Fibroblast of pulmonary artery (primary cell): Measurements from ENCODE around the gene NUDT2.

Experiments
- DNase-seq: peaks from one replicate; pipeline ENCODE4 v3.0.0-alpha.2; 2010; ENCODE audit warnings: low read depth
- H3K4me3 ChIP-seq: replicated peaks from 2 replicates; pipeline ENCODE4 v1.5.1; 2011; ENCODE audit warnings: low read depth, mild to moderate bottlenecking, control low read depth, low read length, moderate library complexity
- TF ChIP-seq, protein P1 (sequence below): IDR thresholded peaks from 2 replicates; pipeline ENCODE4 v1.5.1; 2011; ENCODE audit warnings: mild to moderate bottlenecking, control low read depth, low read length, inconsistent platforms; ENCODE audit errors: missing control alignments

NUDT2 gene

DNA sequence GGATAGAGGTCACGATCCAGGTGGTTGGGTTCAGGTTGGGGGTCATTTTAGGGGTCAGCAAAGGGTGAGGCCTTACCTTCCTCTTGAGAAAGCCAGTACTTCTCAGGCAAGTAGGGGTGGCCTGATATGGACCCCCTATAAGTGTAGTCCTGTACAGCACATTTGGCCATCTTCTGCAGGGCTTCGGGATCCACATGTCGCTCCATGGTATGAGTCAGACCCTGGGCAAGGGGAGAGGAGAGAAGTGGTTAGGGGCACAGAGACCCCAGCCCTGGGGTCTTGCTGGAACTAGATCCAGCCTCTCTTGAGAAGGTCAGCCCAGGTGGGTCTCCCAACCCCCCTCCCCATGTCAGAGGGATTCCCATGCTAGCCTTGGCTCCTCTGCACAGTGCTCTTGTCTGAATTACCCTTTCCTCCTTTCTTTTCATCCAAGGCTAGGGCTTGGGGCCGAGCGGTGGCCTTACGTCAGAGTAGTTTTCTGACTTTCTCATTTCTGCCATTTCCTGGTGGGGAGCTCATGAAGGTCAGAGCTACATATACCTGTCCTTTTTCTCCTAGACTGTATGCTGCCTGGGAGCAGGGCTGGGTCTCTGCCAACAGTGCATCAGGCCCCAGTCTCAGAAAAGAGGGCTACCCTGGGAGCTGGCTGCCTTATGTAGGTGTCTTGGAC is 56.3 kb downstream of the NUDT2 start:
- no peak for DNase-seq
- no peak overlapping the region for H3K4me3 ChIP-seq
- TF ChIP-seq, protein P1, sequence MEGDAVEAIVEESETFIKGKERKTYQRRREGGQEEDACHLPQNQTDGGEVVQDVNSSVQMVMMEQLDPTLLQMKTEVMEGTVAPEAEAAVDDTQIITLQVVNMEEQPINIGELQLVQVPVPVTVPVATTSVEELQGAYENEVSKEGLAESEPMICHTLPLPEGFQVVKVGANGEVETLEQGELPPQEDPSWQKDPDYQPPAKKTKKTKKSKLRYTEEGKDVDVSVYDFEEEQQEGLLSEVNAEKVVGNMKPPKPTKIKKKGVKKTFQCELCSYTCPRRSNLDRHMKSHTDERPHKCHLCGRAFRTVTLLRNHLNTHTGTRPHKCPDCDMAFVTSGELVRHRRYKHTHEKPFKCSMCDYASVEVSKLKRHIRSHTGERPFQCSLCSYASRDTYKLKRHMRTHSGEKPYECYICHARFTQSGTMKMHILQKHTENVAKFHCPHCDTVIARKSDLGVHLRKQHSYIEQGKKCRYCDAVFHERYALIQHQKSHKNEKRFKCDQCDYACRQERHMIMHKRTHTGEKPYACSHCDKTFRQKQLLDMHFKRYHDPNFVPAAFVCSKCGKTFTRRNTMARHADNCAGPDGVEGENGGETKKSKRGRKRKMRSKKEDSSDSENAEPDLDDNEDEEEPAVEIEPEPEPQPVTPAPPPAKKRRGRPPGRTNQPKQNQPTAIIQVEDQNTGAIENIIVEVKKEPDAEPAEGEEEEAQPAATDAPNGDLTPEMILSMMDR, result no peak

DNA sequence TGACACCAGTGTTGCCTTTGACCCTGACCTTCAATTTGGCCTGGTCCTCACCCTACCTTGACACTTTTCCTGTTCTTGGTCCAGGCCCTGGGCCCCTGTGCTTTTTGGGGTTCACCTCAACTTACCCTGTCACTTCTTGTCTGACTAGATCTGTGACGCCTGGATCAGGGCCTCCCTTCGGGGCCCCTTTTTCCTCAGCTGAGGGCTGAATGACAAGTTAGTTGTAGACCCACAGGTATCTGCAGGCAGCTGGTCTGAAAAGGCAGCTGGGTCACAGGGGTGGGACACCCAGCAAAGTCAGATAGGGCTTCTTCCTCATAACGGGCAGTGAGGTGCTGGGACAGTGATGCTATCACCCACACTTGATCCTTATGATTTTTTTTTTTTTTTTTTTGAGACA is 57.3 kb downstream of the NUDT2 start:
- TF ChIP-seq, protein P1, result no peak
- DNase-seq, result no peak
- no peak overlapping the region for H3K4me3 ChIP-seq

DNA sequence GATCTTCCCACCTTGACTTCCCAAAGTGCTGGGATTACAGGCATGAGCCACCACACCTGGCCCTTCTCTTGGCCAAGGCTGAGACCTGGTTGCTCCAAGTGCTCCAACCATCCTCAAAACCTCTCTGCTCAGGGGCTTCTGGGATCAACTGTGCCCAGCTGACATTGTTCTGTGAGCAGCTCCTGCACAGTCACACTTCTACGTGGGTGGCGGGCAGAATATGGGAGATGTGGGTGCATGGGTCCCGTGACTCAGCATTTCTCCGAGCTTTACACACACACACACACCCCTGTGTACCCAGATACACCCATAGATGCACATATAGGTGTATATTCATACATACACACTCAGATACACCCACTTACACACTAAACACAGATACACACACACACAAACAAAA is 57.9 kb downstream of the NUDT2 start:
- TF ChIP-seq, protein P1, result no peak
- H3K4me3 ChIP-seq, result no peak overlapping the region
- DNase-seq, result no peak

DNA sequence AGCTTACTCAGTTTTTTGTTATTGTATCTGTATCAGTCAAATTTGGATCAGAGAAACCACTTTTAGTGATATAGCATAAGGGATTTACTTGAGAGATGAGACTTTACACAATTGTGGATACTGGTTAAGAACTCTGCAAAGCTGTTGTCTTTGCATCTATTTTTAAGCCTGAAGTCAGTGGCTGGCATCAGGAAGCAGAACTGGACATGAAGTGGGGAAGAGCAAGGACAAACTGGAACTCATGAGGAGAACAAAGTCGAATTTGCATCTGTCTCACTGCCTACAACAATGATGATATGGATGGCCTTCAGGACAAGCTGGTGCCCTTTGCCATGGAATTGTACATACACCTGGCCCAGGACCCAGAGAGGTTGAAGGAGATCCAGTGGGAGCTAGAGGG is 63.1 kb downstream of the NUDT2 start:
- H3K4me3 ChIP-seq, result no peak overlapping the region
- TF ChIP-seq, protein P1, result no peak
- DNase-seq, result no peak
